HepG2 (cell line): ENCODE data around the gene FBXW4. TPM values are rescaled to one million over a fixed set of nuclear protein-coding genes. Genes with fewer than 3 reads are reported as not detected.

Experiments
- BATF2 ChIP-seq: sonication (generic); formaldehyde crosslinking; IDR thresholded peaks from 2 replicates; pipeline ENCODE4 v1.8.0; 2022; ENCODE audit warnings: mild to moderate bottlenecking, missing genetic modification reagents, moderate library complexity
- HNF1B ChIP-seq: sonication (generic); formaldehyde crosslinking; IDR thresholded peaks from 2 replicates; pipeline ENCODE4 v1.5.1; 2020; ENCODE audit warnings: mild to moderate bottlenecking, moderate library complexity, missing genetic modification reagents
- IRX3 ChIP-seq: sonication (generic); formaldehyde crosslinking; IDR thresholded peaks from 2 replicates; pipeline ENCODE4 v1.8.1; 2023; ENCODE audit warnings: mild to moderate bottlenecking, low read depth, missing genetic modification reagents, borderline replicate concordance
- LRRFIP1 ChIP-seq: sonication (generic); formaldehyde crosslinking; conservative IDR thresholded peaks from 2 replicates; pipeline ENCODE4 v1.4.0; 2020; ENCODE audit warnings: missing genetic modification reagents
- ZHX2 ChIP-seq, 2 experiments: sonication (generic) in 1 of 2; formaldehyde crosslinking in 1 of 2; IDR thresholded peaks; 2 replicates each; pipeline versions ENCODE4 v1.6.1 to v1.9.0; 2014 to 2022; ENCODE audit warnings: antibody characterized with exemption in 1 of 2, borderline replicate concordance in 1 of 2, inconsistent platforms in 1 of 2, low read depth in 1 of 2, missing genetic modification reagents in 1 of 2
- ZNF768 ChIP-seq: sonication (generic); formaldehyde crosslinking; IDR thresholded peaks from 2 replicates; pipeline ENCODE4 v1.4.0; 2020; ENCODE audit warnings: missing genetic modification reagents
- polyA plus RNA-seq, 8 experiments: library from polyadenylated mRNA; depleted of rRNA in 3 of 8; stranded (reverse) in 7 of 8; unstranded in 1 of 8; fragments of >200 nt; fragmentation: Illumina TruSeq in 4 of 8; extraction: Trizol in 4 of 8; gene quantifications; 2 replicates each; pipeline versions ENCODE4 v1.2.1 to v1.2.3, GENCODE V29; 2011 to 2016; ENCODE audit warnings: low read depth in 4 of 8, missing spikeins in 1 of 8, mixed read lengths in 1 of 8; ENCODE audit not compliant: insufficient read depth in 1 of 8
- total RNA-seq, 5 experiments: library from RNA; depleted of rRNA; stranded (reverse); fragments of >200 nt; fragmentation: Illumina TruSeq; extraction: Trizol; gene quantifications; 2 replicates each; pipeline ENCODE4 v1.2.3, GENCODE V29; 2016; ENCODE audit warnings: low read depth in 1 of 5

The FBXW4 gene
- total and polyA plus RNA-seq, 2 of the 13 experiments (the other 11 are each of a cell fraction or from before 2014, with no cell fraction given), result 23.5 to 33.7 TPM

GRCh38 chr10:101710059-101710695 is 15.2 kb upstream of the FBXW4 start (continued):
- TF ChIP-seq ZHX2 (IDR thresholded peaks at IDR 0.05; ENCODE audit: low read depth) (no peak), ZHX2 (CRISPR knock-in tag; IDR thresholded peaks at IDR 0.05; ENCODE audit: borderline replicate concordance) (no peak), BATF2 (CRISPR knock-in tag) (no peak), LRRFIP1 (CRISPR knock-in tag) (no peak), HNF1B (CRISPR knock-in tag) (no peak), IRX3 (CRISPR knock-in tag) (no peak), ZNF768 (CRISPR knock-in tag) (no peak)
